Loucy (cell line): ENCODE results near the gene MYCBP.

Experiments
- H2AFZ ChIP-seq: fragments of 200-600 bp; sonication (generic); 2 replicates; pipeline ENCODE4 v1.6.0; 2016; ENCODE audit warnings: antibody characterized with exemption, mild to moderate bottlenecking, low read length, moderate library complexity
- H3F3A ChIP-seq: fragments of 200-600 bp; 2 replicates; pipeline ENCODE4 v1.6.0; 2016; ENCODE audit warnings: antibody characterized with exemption, low read depth, mild to moderate bottlenecking
- H3K27me3 ChIP-seq: fragments of 200-600 bp; sonication (generic); 2 replicates; pipeline ENCODE4 v1.6.1; 2014; ENCODE audit warnings: low read length, mild to moderate bottlenecking; ENCODE audit not compliant: insufficient read depth, poor library complexity, severe bottlenecking
- H3K36me3 ChIP-seq: fragments of 200-600 bp; sonication (generic); 2 replicates; pipeline ENCODE4 v1.6.1; 2016; ENCODE audit warnings: low read length; ENCODE audit not compliant: insufficient read depth
- H3K4me1 ChIP-seq: fragments of 200-600 bp; sonication (generic); 2 replicates; pipeline ENCODE4 v1.5.1; 2014; ENCODE audit warnings: low read length, mild to moderate bottlenecking; ENCODE audit not compliant: insufficient read depth, poor library complexity, severe bottlenecking
- H3K4me2 ChIP-seq: fragments of 200-600 bp; sonication (generic); 2 replicates; pipeline ENCODE4 v1.6.0; 2014; ENCODE audit warnings: antibody characterized with exemption, low read length, low read depth, mild to moderate bottlenecking; ENCODE audit not compliant: poor library complexity, severe bottlenecking
- H3K4me3 ChIP-seq: fragments of 200-600 bp; sonication (generic); 2 replicates; pipeline ENCODE4 v1.5.1; 2014; ENCODE audit warnings: low read length, mild to moderate bottlenecking, mixed read lengths; ENCODE audit not compliant: poor library complexity, severe bottlenecking
- H3K79me2 ChIP-seq: fragments of 200-600 bp; sonication (generic); 2 replicates; pipeline ENCODE4 v1.6.1; 2014; ENCODE audit warnings: low read length; ENCODE audit not compliant: insufficient read depth
- H3K9ac ChIP-seq: fragments of 200-600 bp; sonication (generic); 2 replicates; pipeline ENCODE4 v1.6.0; 2014; ENCODE audit warnings: mild to moderate bottlenecking, low read depth, low read length, moderate library complexity; ENCODE audit not compliant: poor library complexity, severe bottlenecking
- H3K9me2 ChIP-seq: fragments of 200-600 bp; sonication (generic); replicated peaks from 2 replicates; pipeline ENCODE4 v1.6.1; 2016; ENCODE audit warnings: low read depth, low read length, mixed read lengths
- H3K9me3 ChIP-seq: fragments of 200-600 bp; sonication (generic); 2 replicates; pipeline ENCODE4 v1.6.1; 2014; ENCODE audit warnings: mild to moderate bottlenecking, antibody characterized with exemption, low read length, low read depth; ENCODE audit not compliant: insufficient read depth
- H4K20me1 ChIP-seq: fragments of 200-600 bp; sonication (generic); 2 replicates; pipeline ENCODE4 v1.6.0; 2014; ENCODE audit warnings: antibody characterized with exemption, low read length, mild to moderate bottlenecking; ENCODE audit not compliant: insufficient read depth, poor library complexity, severe bottlenecking
- CTCF ChIP-seq: fragments of 200-600 bp; sonication (generic); conservative IDR thresholded peaks from 2 replicates; pipeline ENCODE4 v1.5.1; 2014; ENCODE audit warnings: mild to moderate bottlenecking, antibody characterized with exemption, low read length
- EZH2phosphoT487 ChIP-seq: fragments of 200-600 bp; IDR thresholded peaks from 2 replicates; pipeline ENCODE4 v1.6.1; 2018; ENCODE audit warnings: antibody characterized with exemption, mild to moderate bottlenecking, moderate library complexity, borderline replicate concordance

MYCBP gene

GRCh38 chr1:38858833-38859560 is 14.2 kb downstream of the MYCBP start:
- peak overlapping the region; percentile 69 for H3K9ac ChIP-seq
- H3K27me3 ChIP-seq, result no peaks in the 10 kb centered on the region
- H3K79me2 ChIP-seq, result peaks cover 33% of the 10 kb centered on the region
- H3F3A ChIP-seq, result no peaks in the 10 kb centered on the region
- H3K4me2 ChIP-seq, result peak overlapping the region; percentile 88
- TF ChIP-seq EZH2phosphoT487, result no peak
- TF ChIP-seq CTCF, result no peak
- H3K9me3 ChIP-seq, result no peaks in the 10 kb centered on the region
- H3K36me3 ChIP-seq, result no peaks in the 10 kb centered on the region
- peak overlapping the region; percentile 98 for H3K4me3 ChIP-seq
- H2AFZ ChIP-seq, result peak overlapping the region; percentile 80
- peaks cover 21% of the 10 kb centered on the region for H4K20me1 ChIP-seq
- no peaks in the 10 kb centered on the region for H3K9me2 ChIP-seq
- peaks cover 38% of the 10 kb centered on the region for H3K4me1 ChIP-seq

GRCh38 chr1:38852780-38853179 is 20.4 kb downstream of the MYCBP start:
- H3K36me3 ChIP-seq, result peaks cover 8% of the 10 kb centered on the region; the same call in 1 of the 2 replicates
- H3K9me3 ChIP-seq, result no peaks in the 10 kb centered on the region
- no peak overlapping the region for H2AFZ ChIP-seq
- no peaks in the 10 kb centered on the region for H3K9me2 ChIP-seq
- TF ChIP-seq CTCF (no peak), EZH2phosphoT487 (no peak)
- H3F3A ChIP-seq, result peaks cover 3% of the 10 kb centered on the region; the same call in 1 of the 2 replicates
- no peak overlapping the region for H3K4me3 ChIP-seq
- peaks cover 7% of the 10 kb centered on the region for H4K20me1 ChIP-seq
- no peak overlapping the region for H3K4me2 ChIP-seq
- no peaks in the 10 kb centered on the region for H3K27me3 ChIP-seq
- H3K9ac ChIP-seq, result no peak overlapping the region
- H3K79me2 ChIP-seq, result peaks cover 12% of the 10 kb centered on the region; the same call in 1 of the 2 replicates
- H3K4me1 ChIP-seq, result peaks cover 19% of the 10 kb centered on the region

GRCh38 chr1:38848071-38848470 is 25.1 kb downstream of the MYCBP start:
- Histone ChIP-seq H3K36me3 (peaks cover 23% of the 10 kb centered on the region; the same call in 1 of the 2 replicates), H3K4me2 (no peak overlapping the region), H2AFZ (no peak overlapping the region)

More at GRCh38 chr1:38848071-38848470, 25.1 kb downstream of the MYCBP start:
- Histone ChIP-seq H3K27me3 (no peaks in the 10 kb centered on the region), H4K20me1 (no peaks in the 10 kb centered on the region), H3K9me2 (no peaks in the 10 kb centered on the region), H3K9me3 (no peaks in the 10 kb centered on the region), H3K4me3 (no peak overlapping the region), H3K9ac (no peak overlapping the region), H3K79me2 (no peaks in the 10 kb centered on the region), H3F3A (peaks cover 3% of the 10 kb centered on the region; the same call in 1 of the 2 replicates), H3K4me1 (no peaks in the 10 kb centered on the region)
- no peak for TF ChIP-seq CTCF
- no peak for TF ChIP-seq EZH2phosphoT487
